ENCODE data around the gene ABLIM1.

DNA sequence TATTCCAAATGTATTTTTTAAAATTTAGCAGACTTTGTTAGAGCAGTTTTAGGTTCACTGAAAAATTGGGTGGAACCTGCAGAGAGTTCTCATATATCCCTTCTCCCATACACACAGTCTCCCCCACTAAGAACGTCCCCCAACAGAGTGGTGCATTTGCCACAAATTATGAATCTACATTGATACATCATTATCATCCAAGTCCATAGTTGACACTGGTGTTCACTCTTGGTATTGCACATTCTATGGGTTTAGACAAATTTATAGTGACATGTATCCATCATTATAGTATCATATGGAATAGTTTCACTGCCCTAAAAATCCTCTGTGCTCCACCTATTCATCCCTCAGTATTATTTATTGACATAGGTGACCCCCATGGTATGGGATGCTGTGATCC, 156.4 kb downstream of the ABLIM1 start:
- TF ChIP-seq, protein P1, sequence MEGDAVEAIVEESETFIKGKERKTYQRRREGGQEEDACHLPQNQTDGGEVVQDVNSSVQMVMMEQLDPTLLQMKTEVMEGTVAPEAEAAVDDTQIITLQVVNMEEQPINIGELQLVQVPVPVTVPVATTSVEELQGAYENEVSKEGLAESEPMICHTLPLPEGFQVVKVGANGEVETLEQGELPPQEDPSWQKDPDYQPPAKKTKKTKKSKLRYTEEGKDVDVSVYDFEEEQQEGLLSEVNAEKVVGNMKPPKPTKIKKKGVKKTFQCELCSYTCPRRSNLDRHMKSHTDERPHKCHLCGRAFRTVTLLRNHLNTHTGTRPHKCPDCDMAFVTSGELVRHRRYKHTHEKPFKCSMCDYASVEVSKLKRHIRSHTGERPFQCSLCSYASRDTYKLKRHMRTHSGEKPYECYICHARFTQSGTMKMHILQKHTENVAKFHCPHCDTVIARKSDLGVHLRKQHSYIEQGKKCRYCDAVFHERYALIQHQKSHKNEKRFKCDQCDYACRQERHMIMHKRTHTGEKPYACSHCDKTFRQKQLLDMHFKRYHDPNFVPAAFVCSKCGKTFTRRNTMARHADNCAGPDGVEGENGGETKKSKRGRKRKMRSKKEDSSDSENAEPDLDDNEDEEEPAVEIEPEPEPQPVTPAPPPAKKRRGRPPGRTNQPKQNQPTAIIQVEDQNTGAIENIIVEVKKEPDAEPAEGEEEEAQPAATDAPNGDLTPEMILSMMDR (IDR thresholded peaks at IDR 0.05 in 4 of 5, conservative IDR thresholded peaks at IDR 0.05 in 1 of 5), result peak in 1 of 5 experiments; percentile 17
- no peak for TF ChIP-seq POLR2A (IDR thresholded peaks at IDR 0.05)
